ENCODE measurements around the gene SCART1. TPM values are rescaled to one million over a fixed set of nuclear protein-coding genes. Genes with fewer than 3 reads are reported as not detected.

Gene SCART1
- total and polyA plus RNA-seq, 2 donors (not counting 3 experiments of a cell fraction or from before 2014, with no cell fraction given) = 0.90 to 1.0 TPM

- Histone ChIP-seq H3K27ac (ENCODE audit: insufficient read depth, low read depth, low read length) (no peak overlapping the region), H3K79me2 (ENCODE audit: control insufficient read depth, insufficient read depth, low read length) (no peaks in the 10 kb centered on the region), H3K9me1 (replicated peaks; ENCODE audit: control insufficient read depth, extremely low read depth, insufficient read depth, low read length) (no peaks in the 10 kb centered on the region), H3K36me3 (ENCODE audit: control insufficient read depth in 2 of 2, extremely low read depth in 1 of 2, insufficient read depth in 2 of 2, low read length in 2 of 2) (no peaks in the 10 kb centered on the region), H3K4me2 (ENCODE audit: insufficient read depth, low read length) (no peak overlapping the region), H3K27me3 (ENCODE audit: control insufficient read depth in 2 of 2, insufficient read depth in 2 of 2, low read length in 2 of 2) (no peaks in the 10 kb centered on the region), H4K20me1 (replicated peaks; ENCODE audit: control insufficient read depth, extremely low read depth, insufficient read depth, low read length) (no peaks in the 10 kb centered on the region), H3K4me1 (ENCODE audit: control insufficient read depth, extremely low read depth, insufficient read depth, low read length) (no peaks in the 10 kb centered on the region), H2AFZ (ENCODE audit: low read depth, low read length) (no peak overlapping the region), H3K9ac (replicated peaks; ENCODE audit: extremely low read depth, insufficient read depth, low read length) (no peak overlapping the region), H3K9me3 (replicated peaks; ENCODE audit: control insufficient read depth, insufficient read depth, low read length) (no peaks in the 10 kb centered on the region), H3K4me3 (replicated peaks in 1 of 3; ENCODE audit: insufficient read depth in 1 of 3, low read depth in 1 of 3, low read length in 3 of 3) (no peak overlapping the region)
- FAIRE-seq (no peak), DNase-seq (ENCODE audit: low read depth, low spot score) (no peak)
- POLR2A ChIA-PET = no interaction called here
- intact Hi-C loops (cut with micrococcal nuclease) (no loop called here), dilution Hi-C loops (cut with MboI; ENCODE audit: extremely low pct_ligation_motif_present, low sequenced_read_pairs) (no loop called here)
- no TSS peak for BruUV-seq (replicated peaks)
- TF ChIP-seq POLR2A (IDR thresholded peaks at IDR 0.05; ENCODE audit: low read depth, low read length) (no peak), GATA2 (IDR thresholded peaks at IDR 0.05; ENCODE audit: insufficient read depth, insufficient read length, low read depth, low read length) (no peak), FOS (IDR thresholded peaks at IDR 0.05; ENCODE audit: borderline replicate concordance, insufficient read depth, low read length) (no peak), MAX (IDR thresholded peaks at IDR 0.05; ENCODE audit: insufficient read depth, insufficient read length) (no peak), MYC (IDR thresholded peaks at IDR 0.05; ENCODE audit: low read depth, low read length) (no peak), CTCF (IDR thresholded peaks at IDR 0.05; ENCODE audit: extremely low read depth in 1 of 2, insufficient read depth in 1 of 2, low read depth in 1 of 2, low read length in 2 of 2) (no peak), EZH2 (IDR thresholded peaks at IDR 0.05; ENCODE audit: borderline replicate concordance, low read depth, low read length, severe bottlenecking) (no peak)
- CTCF ChIA-PET = no interaction called here
Measured at GRCh38 chr10:133475821-133476640, 22.3 kb downstream of the SCART1 start.
